GM19043 (cell line): ENCODE measurements around the gene FAM169A.
"Not testable (repeated sequence)": the region's sequence is repeated elsewhere in the genome, so short reads cannot be mapped to it uniquely, and the experiment has no call there.

Source experiments
- ATAC-seq: cut with Tn5 transposase; IDR thresholded peaks from one replicate; pipeline ENCODE4 v1.9.1; 2021; ENCODE audit warnings: low read depth; ENCODE audit not compliant: unreplicated experiment

The FAM169A gene

GRCh38 chr5:74870299-74871067, 4.3 kb upstream of the FAM169A start:
- ATAC-seq: no peak

DNA sequence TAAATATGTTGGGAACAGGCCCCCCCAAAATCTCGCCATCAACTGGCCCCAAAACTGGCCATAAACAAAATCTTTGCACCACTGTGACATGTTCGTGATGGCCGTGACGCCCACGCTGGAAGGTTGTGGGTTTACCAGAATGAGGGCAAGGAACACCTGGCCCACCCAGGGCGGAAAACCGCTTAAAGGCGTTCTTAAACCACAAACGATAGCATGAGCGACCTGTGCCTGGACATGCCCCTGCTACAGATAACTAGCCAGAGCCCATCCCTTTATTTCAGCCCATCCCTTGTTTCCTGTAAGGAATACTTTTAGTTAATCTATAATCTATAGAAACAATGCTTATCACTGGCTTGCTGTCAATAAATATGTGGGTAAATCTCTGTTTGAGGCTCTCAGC, 3.2 kb upstream of the FAM169A start:
- not testable (repeated sequence) for ATAC-seq

DNA sequence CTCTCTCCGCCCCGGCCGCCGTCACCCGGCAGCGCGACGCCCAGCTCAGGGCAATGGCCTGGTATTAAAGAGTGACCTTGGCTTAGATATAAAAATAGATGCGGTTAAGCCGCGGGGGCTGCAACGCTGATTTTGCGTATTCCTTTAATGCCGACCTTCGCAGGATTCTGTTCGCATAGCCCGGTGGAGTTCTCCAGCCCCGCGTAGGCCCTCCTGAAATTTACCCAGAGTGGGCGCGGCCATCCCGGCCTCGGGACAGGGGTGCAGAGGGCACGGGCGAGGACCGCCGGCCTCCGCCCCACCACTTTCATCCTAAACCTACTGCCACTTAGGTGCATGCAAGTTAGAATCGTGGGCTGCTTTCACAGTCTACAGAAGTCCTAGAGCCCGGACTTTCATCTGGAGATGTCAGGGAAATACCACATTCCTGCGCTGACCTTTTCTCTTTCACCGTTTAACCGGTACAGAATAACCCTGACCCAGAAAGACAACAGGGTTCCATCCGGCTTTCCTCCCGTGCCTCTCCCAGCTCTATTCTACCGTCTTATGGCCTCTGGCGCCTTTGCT, 492 bp upstream of the FAM169A start:
- no peak for ATAC-seq

DNA sequence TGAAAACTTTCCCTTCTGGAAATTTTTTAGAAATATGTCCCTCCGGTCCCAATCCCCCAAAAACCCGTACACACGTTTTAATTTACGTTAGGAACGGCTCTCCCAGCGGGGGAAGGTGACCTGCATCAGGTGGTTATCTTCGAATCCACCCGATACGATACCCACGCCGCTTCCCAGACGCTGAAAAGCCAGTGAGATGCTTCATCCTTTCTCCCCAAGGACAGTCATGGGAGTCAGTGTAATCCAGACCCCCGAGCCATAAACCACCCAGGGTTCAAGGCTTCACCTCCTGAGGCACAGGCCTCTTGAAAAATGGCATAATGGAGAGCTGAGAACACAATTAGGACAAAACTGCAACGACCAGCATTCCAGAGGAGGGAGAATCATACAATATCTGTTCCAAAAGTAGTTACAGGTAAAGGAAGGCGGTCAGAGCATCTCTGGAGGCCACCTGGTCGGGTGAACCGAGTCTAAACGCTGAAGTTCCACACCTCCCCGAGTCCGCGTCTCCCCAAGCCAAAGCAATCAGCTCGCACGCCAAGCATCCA, 857 bp downstream of the FAM169A start:
- no peak for ATAC-seq

- no peak for ATAC-seq
Observed at GRCh38 chr5:74864823-74865222, 1.4 kb downstream of the FAM169A start.

DNA sequence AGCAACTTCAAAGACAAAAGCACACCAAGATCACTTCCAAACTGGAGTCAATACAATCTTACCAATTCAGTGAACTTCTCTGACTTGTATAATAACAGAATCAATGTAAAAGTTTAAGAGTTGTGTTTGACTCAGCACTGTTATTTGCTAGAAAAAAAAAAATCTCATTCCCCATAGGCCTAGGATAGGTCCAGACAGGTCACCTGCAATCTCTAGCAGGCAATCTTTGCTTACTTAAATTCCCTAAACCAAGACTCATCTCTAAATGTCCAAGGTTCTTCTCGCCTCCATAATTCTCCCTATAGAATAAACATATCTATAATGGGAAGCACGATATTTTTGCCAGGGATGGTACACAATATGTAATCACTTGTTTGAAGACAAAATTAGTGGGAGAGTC, 2.5 kb downstream of the FAM169A start:
- ATAC-seq: no peak

- no peak for ATAC-seq
Observed at GRCh38 chr5:74862221-74862620, 4.0 kb downstream of the FAM169A start.

DNA sequence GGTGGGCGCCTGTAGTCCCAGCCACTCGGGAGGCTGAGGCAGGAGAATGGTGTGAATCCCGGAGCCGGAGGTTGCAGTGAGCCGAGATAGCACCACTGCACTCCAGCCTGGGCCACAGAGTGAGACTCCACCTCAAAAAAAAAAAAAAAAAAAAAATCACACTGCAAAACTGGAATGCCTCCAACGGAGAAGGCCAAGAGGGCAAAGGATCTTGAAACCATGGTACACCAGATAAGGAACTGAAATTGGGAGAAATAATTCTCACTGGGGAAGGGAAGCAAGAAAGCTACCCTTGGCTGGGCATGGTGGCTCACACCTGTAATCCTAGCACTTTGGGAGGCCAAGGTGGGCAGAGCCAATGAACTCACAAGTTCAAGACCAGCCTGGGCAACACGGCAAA, 9.2 kb downstream of the FAM169A start:
- ATAC-seq: not testable (repeated sequence)

- no peak for ATAC-seq
Observed at GRCh38 chr5:74853256-74853655, 12.9 kb downstream of the FAM169A start.

DNA sequence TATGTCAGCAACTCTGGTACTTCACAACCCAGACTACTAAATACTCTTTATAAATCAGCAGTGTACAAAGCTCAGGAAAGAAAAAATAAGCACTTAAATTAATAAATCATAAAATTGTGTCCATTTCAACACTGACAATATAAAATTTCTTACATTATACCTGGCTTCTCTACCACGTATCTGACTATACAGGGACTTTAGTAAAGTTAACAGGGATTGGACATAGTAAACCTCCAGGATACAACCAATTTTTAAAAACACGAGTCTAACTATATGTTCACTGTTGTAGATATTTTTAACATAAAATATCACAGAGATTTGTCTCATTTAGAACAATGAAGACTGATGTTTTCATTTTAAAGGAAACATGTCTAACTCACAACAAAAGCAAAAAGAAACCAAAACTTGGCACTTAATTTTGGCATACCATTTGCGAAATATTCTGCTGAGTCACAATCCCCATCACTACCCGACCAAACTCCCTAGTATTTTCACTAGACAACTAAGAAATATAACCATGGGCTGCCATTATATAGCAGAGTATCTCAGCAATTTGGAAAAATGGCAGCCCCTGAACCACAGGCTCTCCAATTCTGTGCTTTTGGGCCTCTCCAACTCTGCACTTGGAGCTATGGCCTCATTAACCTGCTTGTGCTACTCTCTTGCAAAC, 14.4 kb downstream of the FAM169A start:
- no peak for ATAC-seq

DNA sequence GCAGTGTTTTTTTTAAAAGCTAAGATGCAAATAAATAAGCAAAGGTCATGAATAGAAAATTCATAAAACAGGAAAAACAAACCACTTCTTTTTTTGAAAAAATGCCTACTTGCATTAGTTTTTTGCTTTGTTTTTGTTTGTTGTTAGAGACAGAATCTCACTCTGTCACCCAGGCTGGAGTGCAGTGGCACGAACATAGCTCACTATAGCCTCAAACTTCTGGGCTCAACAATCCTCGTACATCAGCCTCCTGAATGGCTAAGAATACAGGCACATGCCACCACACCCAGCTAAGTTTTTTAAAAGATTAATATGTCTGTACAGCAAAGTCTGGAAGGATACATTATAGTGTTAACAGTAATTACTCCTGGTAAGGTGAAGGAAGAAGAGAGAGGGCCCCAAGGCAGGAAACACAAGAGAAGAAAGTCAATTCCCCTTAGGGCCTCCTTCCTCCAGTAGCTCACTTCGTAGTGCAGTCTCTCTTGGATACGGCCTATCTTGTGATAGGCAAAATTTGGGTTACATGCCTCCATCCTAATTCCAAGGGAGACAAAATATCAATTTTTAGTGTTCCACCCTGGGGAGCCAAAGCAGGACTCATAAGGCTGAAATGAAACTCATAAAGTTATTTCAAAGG, 15.3 kb downstream of the FAM169A start:
- ATAC-seq: no peak

- ATAC-seq: no peak
Observed at GRCh38 chr5:74850030-74850429, 16.2 kb downstream of the FAM169A start.

DNA sequence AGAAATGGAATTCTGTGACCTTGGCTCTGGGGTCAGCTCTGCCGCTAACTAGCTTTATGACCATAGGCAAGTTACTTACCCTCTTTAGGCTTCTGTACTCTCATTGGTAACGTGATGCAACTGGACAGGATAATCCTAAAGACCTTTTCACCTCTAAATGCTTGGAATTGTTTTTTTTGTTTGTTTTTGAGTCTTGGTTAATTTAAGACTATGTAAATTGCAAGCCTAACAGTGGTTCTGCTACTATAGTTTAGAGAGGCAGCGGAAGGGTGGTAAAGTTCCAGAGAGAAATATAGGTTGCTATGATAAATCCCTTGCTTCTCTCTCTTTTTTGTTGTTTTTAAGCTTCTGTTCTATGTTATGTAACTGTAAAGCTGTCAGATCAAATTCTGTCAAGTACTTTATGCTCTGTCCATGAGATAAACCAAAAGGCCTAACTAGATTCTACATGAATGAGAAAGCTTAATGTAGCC, 17.6 kb downstream of the FAM169A start:
- no peak for ATAC-seq

DNA sequence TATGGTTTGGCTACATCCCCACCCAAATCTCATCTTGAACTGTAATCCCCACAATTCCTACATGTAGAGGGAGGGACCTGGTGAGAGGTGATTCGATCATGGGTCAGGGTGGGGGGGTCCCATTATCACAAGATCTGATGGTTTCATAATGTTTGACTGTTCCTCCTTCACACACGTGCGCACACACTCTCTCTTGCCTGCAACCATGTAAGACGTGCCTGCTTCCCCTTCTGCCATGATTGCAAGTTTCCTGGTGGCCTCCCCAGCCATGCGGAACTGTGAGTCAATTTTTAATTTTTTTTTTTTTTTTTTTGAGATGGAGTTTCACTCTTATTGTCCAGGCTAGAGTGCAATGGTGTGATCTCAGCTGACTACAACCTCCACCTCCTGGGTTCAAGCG, 27.0 kb downstream of the FAM169A start:
- ATAC-seq: no peak

DNA sequence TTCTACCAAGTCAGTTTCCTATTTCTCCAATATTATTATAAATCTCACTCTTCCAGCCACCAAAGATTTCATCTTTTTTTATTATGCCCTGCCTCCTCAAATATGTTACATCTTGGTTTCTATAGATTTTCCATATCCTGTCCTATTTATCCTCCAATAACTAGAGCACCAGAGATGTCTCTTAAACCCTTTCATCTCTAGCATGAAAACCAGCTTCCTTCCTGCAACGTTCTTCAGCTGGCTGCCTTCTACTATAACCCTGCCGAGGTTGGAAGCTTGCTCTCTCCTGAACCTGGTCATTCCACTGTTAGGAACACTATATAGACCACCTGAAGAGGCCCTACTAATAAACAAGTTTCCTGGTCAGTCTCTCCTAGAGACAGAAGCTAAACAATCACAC, 27.9 kb downstream of the FAM169A start:
- ATAC-seq: no peak

DNA sequence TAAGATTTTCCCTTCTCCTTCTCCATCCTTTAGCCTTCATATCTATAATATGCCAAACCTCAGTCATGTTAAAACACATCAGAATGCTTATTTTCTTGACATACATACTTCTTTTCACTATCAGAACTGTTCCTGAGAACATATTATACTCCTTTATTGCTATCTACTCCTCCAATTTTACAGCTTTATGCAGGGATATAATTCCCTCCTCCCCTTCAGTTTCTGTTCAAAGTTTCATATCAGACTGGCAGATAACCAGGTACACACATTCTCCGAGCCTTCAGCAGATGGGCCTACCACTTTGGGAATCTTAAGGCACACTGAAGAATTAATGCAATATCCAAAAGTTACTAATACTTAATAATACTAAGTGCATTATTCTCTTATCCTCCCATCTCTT, 29.1 kb downstream of the FAM169A start:
- no peak for ATAC-seq

DNA sequence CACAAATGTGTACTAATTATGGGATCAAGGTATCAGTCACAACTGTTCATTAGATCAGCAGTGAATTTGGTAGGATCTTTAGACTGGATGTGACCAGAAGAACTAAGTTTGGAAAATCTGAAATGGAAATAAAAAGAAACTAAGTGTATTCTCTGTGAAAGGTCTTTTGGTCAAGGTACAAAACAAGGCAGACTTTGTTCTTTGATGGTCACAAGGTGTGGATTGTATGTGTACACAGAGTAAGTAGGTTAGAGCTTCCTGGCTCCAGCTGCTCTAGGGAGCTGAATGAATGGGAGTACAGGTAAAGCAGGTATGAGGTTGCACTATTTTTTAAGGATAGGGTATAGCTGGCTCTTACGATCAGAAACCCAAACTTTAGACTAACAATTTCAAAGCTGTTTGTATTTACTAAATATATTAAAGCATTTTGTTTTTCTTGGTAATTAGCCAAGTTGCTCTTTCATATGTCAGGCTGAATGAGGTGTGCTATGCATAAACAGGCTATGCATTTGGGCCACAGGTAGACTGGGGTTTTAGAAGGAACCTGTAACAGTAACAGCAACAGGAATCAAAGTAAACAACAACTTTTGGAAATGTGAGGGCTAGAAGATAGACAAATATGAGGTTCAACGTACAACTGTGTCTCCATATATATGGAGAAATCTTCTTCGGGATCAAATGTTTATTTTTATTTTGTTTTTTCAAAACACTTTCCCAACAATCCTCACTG, 32.5 kb downstream of the FAM169A start:
- ATAC-seq: no peak

GRCh38 chr5:74829413-74829812, 36.8 kb downstream of the FAM169A start:
- no peak for ATAC-seq

DNA sequence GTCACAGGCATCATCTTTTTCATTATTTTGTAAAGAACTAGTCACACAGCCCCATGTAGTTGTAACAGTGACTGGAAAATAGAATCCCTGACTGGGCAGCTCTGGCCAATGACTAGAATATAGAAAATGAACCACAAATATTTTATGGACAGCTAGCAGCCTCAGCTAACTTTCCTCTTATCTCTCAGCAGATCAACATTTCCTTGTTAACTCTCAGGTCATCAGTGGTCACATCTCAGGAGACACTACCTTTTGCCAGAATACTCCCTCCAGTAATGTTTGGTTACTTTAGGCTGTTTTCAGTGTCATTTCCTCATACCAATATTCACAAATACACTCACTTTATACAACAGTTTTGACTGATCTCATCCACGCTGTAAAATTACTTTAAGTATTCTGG, 43.9 kb downstream of the FAM169A start:
- no peak for ATAC-seq

DNA sequence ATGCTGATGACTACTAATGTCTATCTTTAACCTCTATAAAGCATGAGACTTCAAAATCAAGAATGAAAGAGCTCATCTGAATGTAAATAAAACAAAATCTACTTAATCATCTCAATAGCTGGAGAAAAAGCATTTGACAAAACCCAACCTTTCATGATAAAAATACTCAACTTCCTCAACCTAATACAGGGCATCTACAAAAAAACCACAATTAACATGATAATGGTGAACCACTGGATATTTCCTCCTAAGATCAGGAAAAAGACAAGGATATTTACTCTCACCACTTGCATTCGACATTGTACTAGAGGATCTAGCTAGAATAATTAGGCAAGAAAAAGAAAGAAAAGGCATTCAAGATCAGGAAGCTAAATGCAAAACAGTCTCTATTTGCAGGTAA, 49.3 kb downstream of the FAM169A start:
- no peak for ATAC-seq
